ENCODE results near the gene MAD2L1. TPM values are rescaled to one million over a fixed set of nuclear protein-coding genes. Genes with fewer than 3 reads are reported as not detected.

MAD2L1 gene
- total and polyA plus RNA-seq, 10 donors, result 3.3 to 13.7 (median 5.0) TPM

- no peak for DNase-seq
- TF ChIP-seq, protein P1, sequence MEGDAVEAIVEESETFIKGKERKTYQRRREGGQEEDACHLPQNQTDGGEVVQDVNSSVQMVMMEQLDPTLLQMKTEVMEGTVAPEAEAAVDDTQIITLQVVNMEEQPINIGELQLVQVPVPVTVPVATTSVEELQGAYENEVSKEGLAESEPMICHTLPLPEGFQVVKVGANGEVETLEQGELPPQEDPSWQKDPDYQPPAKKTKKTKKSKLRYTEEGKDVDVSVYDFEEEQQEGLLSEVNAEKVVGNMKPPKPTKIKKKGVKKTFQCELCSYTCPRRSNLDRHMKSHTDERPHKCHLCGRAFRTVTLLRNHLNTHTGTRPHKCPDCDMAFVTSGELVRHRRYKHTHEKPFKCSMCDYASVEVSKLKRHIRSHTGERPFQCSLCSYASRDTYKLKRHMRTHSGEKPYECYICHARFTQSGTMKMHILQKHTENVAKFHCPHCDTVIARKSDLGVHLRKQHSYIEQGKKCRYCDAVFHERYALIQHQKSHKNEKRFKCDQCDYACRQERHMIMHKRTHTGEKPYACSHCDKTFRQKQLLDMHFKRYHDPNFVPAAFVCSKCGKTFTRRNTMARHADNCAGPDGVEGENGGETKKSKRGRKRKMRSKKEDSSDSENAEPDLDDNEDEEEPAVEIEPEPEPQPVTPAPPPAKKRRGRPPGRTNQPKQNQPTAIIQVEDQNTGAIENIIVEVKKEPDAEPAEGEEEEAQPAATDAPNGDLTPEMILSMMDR (IDR thresholded peaks at IDR 0.05 in 8 of 11, conservative IDR thresholded peaks at IDR 0.05 in 3 of 11), result no peak
- intact Hi-C loops (cut with DNase I; ENCODE audit: low total_unique reads), result no loop called here
- no peaks in the 10 kb centered on the region for H3K9me3 ChIP-seq
- WGBS, 5 donors, result 81 to 90% (median 84%) methylated on average over 6 of the region's 6 CpGs
- no peaks in the 10 kb centered on the region for H3K36me3 ChIP-seq
- no peaks in the 10 kb centered on the region for H3K27me3 ChIP-seq (replicated peaks in 1 of 7)
- no peak overlapping the region for H3K27ac ChIP-seq
- H3K4me3 ChIP-seq, result no peak overlapping the region
- no peaks in the 10 kb centered on the region for H3K4me1 ChIP-seq
These were observed 48.5 kb downstream of the MAD2L1 start for GRCh38 chr4:120017939-120018692.

DNA sequence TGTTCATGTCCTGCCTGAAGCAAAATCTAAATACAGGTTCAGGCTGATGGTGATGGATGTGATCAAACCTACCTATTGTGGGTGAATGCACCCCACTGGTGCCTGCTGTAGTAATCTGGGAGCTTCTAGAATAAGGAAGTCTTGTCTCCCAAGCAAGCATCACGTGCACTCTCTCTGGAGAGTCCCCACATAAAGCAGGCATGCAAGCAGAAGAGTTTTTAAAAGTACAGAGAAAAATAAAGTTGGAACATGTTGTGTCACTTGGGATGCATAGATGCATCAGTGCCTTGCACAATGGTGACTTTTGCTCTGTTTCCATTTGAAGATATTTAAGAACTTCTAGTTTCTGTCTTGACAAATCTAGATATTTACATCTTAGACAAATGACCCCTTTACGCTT is 54.9 kb downstream of the MAD2L1 start:
- 44 to 79% (median 62%) methylated on average over 2 of the region's 2 CpGs for WGBS, 5 donors
- TF ChIP-seq, protein P1 (IDR thresholded peaks at IDR 0.05 in 8 of 11, conservative IDR thresholded peaks at IDR 0.05 in 3 of 11), result no peak
- no peak for TF ChIP-seq POLR2A (IDR thresholded peaks at IDR 0.05)
- no peak for TF ChIP-seq POLR2AphosphoS5 (IDR thresholded peaks at IDR 0.05)
- H3K27me3 ChIP-seq (replicated peaks in 1 of 7), result no peaks in the 10 kb centered on the region
- intact Hi-C loops (cut with DNase I; ENCODE audit: low total_unique reads), result no loop called here
- no peak overlapping the region for H3K4me3 ChIP-seq
- DNase-seq, result no peak
- no peaks in the 10 kb centered on the region for H3K4me1 ChIP-seq
- no peak overlapping the region for H3K27ac ChIP-seq
- no peaks in the 10 kb centered on the region for H3K36me3 ChIP-seq
- no peaks in the 10 kb centered on the region for H3K9me3 ChIP-seq

DNA sequence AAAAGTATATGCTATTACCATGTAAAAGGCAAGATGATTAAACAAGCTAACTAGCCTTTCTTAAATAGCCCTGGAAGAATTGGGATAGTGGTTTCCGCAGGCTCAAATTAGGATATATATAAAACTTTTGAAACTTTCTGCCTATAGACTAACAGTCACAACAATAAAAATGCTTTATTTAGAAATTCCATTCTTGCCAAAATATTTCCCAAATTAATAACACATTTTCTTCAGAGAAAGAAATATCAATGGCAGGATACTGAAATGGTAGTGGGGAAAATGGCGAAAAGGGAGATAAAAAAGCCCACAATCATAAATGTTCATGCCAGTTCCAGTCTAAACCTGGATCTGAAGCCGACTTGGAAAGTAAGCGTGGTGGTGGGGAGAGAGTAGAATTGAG is 56.0 kb downstream of the MAD2L1 start:
- no peaks in the 10 kb centered on the region for H3K36me3 ChIP-seq
- no peaks in the 10 kb centered on the region for H3K4me1 ChIP-seq
- no peak overlapping the region for H3K4me3 ChIP-seq
- WGBS, 5 donors, result 89 to 96% (median 92%) methylated on average over 4 of the region's 4 CpGs
- no peak for DNase-seq
- no peaks in the 10 kb centered on the region for H3K9me3 ChIP-seq
- TF ChIP-seq POLR2A (IDR thresholded peaks at IDR 0.05) (no peak), POLR2AphosphoS5 (IDR thresholded peaks at IDR 0.05) (no peak)
- TF ChIP-seq, protein P1 (IDR thresholded peaks at IDR 0.05 in 8 of 11, conservative IDR thresholded peaks at IDR 0.05 in 3 of 11), result no peak
- intact Hi-C loops (cut with DNase I; ENCODE audit: low total_unique reads), result no loop called here
- H3K27me3 ChIP-seq (replicated peaks in 1 of 7), result no peaks in the 10 kb centered on the region
- no peak overlapping the region for H3K27ac ChIP-seq

- H3K27me3 ChIP-seq (replicated peaks in 1 of 7), result no peaks in the 10 kb centered on the region
- H3K9me3 ChIP-seq, result no peaks in the 10 kb centered on the region
- no peak overlapping the region for H3K4me3 ChIP-seq
- H3K36me3 ChIP-seq, result no peaks in the 10 kb centered on the region
- no peak for DNase-seq
- H3K27ac ChIP-seq, result no peak overlapping the region
- intact Hi-C loops (cut with DNase I; ENCODE audit: low total_unique reads), result no loop called here
- no peaks in the 10 kb centered on the region for H3K4me1 ChIP-seq
- TF ChIP-seq POLR2A (IDR thresholded peaks at IDR 0.05), result no peak
- TF ChIP-seq, protein P1 (IDR thresholded peaks at IDR 0.05 in 8 of 11, conservative IDR thresholded peaks at IDR 0.05 in 3 of 11), result no peak
- WGBS, 5 donors, result 44 to 80% (median 76%) methylated on average over 2 of the region's 2 CpGs
These were observed 56.9 kb downstream of the MAD2L1 start for GRCh38 chr4:120009731-120010130.

Data from spleen (tissue), 11 donors.